ENCODE results near the gene VTI1A. TPM values are rescaled to one million over a fixed set of nuclear protein-coding genes. Genes with fewer than 3 reads are reported as not detected.

The VTI1A gene
- total and polyA plus RNA-seq, 2 of the 13 experiments (the other 11 are each of a cell fraction or from before 2014, with no cell fraction given), result 11.7 to 32.7 TPM

- peak; percentile 84; the same call in 1 of the 2 replicates for TF ChIP-seq ZNF503 (CRISPR knock-in tag; IDR thresholded peaks at IDR 0.05)
- peak; percentile 72 for TF ChIP-seq CEBPG (CRISPR knock-in tag; IDR thresholded peaks at IDR 0.05)
- peak; percentile 99 for TF ChIP-seq TBX3 (IDR thresholded peaks at IDR 0.05; ENCODE audit: borderline replicate concordance)
- no peak for TF ChIP-seq ZNF337 (CRISPR knock-in tag; IDR thresholded peaks at IDR 0.05; ENCODE audit: borderline replicate concordance, low read depth)
- TF ChIP-seq EP300 (IDR thresholded peaks at IDR 0.05; ENCODE audit: low read depth in 2 of 2, low read length in 2 of 2), result peak in 1 of 2 experiments; percentile 93; a peak in 2 of 4 replicates
- TF ChIP-seq EP300 (CRISPR knock-in tag; IDR thresholded peaks at IDR 0.05; ENCODE audit: borderline replicate concordance), result peak; percentile 76; the same call in 1 of the 2 replicates
- TF ChIP-seq PHF5A (CRISPR knock-in tag; IDR thresholded peaks at IDR 0.05; ENCODE audit: low read depth, unreplicated experiment), result peak; percentile 62
- peak; percentile 95 for TF ChIP-seq FOXJ3 (CRISPR knock-in tag; IDR thresholded peaks at IDR 0.05; ENCODE audit: borderline replicate concordance)
- peak; percentile 71; the same call in 1 of the 2 replicates for TF ChIP-seq MIER3 (CRISPR knock-in tag; IDR thresholded peaks at IDR 0.05; ENCODE audit: borderline replicate concordance)
- no peak for TF ChIP-seq TRIM22 (IDR thresholded peaks at IDR 0.05)
- TF ChIP-seq MYC (CRISPR knock-in tag; IDR thresholded peaks at IDR 0.05; ENCODE audit: borderline replicate concordance), result no peak
- TF ChIP-seq NR2F6 (IDR thresholded peaks at IDR 0.05), result peak; percentile 34; the same call in 1 of the 2 replicates
- TF ChIP-seq NR2F6 (CRISPR knock-in tag; IDR thresholded peaks at IDR 0.05), result peak; percentile 77
- peak; percentile 88 for TF ChIP-seq SKIL (CRISPR knock-in tag; IDR thresholded peaks at IDR 0.05; ENCODE audit: borderline replicate concordance)
- peak; percentile 86 for TF ChIP-seq IKZF5 (CRISPR knock-in tag; IDR thresholded peaks at IDR 0.05)
- TF ChIP-seq ZNF124 (CRISPR knock-in tag; IDR thresholded peaks at IDR 0.05), result 0 out of 2 replicates have a peak, but pooled peaks have one; percentile 9
- TF ChIP-seq TAF1 (CRISPR knock-in tag; IDR thresholded peaks at IDR 0.05), result no peak
- peak; percentile 81 for TF ChIP-seq TBL1XR1 (IDR thresholded peaks at IDR 0.05; ENCODE audit: borderline replicate concordance, low read length, partially characterized antibody)
- peak; percentile 94 for TF ChIP-seq ISL2 (CRISPR knock-in tag; IDR thresholded peaks at IDR 0.05)
- peak; percentile 86 for TF ChIP-seq ZNF644 (CRISPR knock-in tag; IDR thresholded peaks at IDR 0.05; ENCODE audit: low read depth)
- TF ChIP-seq ZNF382 (CRISPR knock-in tag; IDR thresholded peaks at IDR 0.05; ENCODE audit: borderline replicate concordance), result no peak
- no peak for TF ChIP-seq MXD3 (CRISPR knock-in tag; IDR thresholded peaks at IDR 0.05)
- TF ChIP-seq DMAP1 (CRISPR knock-in tag; IDR thresholded peaks at IDR 0.05), result 0 out of 2 replicates have a peak, but pooled peaks have one; percentile 26
- TF ChIP-seq RAD21 (CRISPR knock-in tag; IDR thresholded peaks at IDR 0.05), result no peak
Observed at GRCh38 chr10:112562809-112563663, 116.0 kb downstream of the VTI1A start (continued).

Measured in HepG2 (cell line).